H9 (cell line): ENCODE data around the gene NBL1. TPM values are rescaled to one million over a fixed set of nuclear protein-coding genes. Genes with fewer than 3 reads are reported as not detected.

ENCODE experiments used
- DNase-seq: peaks from one replicate; pipeline ENCODE4 v3.0.0-alpha.2; 2017
- H2AFZ ChIP-seq: one replicate; pipeline ENCODE4 v1.6.1; 2013; ENCODE audit warnings: mild to moderate bottlenecking, low read length, control low read depth, moderate library complexity
- H2AK5ac ChIP-seq: 2 replicates; pipeline ENCODE4 v1.6.1; 2013; ENCODE audit warnings: low read length, control low read depth, mixed read lengths; ENCODE audit not compliant: insufficient read length
- H2BK120ac ChIP-seq: one replicate; pipeline ENCODE4 v1.6.1; 2013; ENCODE audit warnings: low read depth, mild to moderate bottlenecking, low read length, control low read depth, inconsistent platforms; ENCODE audit not compliant: poor library complexity, severe bottlenecking
- H2BK12ac ChIP-seq: 2 replicates; pipeline ENCODE4 v1.6.1; 2013; ENCODE audit warnings: low read length, control low read depth, mixed read lengths, low read depth; ENCODE audit not compliant: insufficient read length
- H2BK15ac ChIP-seq: 2 replicates; pipeline ENCODE4 v1.6.1; 2013; ENCODE audit warnings: low read depth, low read length, control low read depth
- H2BK20ac ChIP-seq: one replicate; pipeline ENCODE4 v1.6.1; 2013; ENCODE audit warnings: low read depth, mild to moderate bottlenecking, low read length, control low read depth, inconsistent platforms; ENCODE audit not compliant: poor library complexity, severe bottlenecking
- H2BK5ac ChIP-seq: 2 replicates; pipeline ENCODE4 v1.6.1; 2013; ENCODE audit warnings: low read length, control low read depth, mixed read lengths; ENCODE audit not compliant: insufficient read length
- H3K14ac ChIP-seq: 2 replicates; pipeline ENCODE4 v1.6.1; 2013; ENCODE audit warnings: low read length, control low read depth; ENCODE audit not compliant: insufficient read depth
- H3K18ac ChIP-seq: 2 replicates; pipeline ENCODE4 v1.6.1; 2013; ENCODE audit warnings: low read depth, mild to moderate bottlenecking, mixed read lengths, low read length, control low read depth; ENCODE audit not compliant: insufficient read length
- H3K23ac ChIP-seq: 2 replicates; pipeline ENCODE4 v1.6.1; 2013; ENCODE audit warnings: low read length, control low read depth, mixed read lengths, low read depth; ENCODE audit not compliant: insufficient read length
- H3K23me2 ChIP-seq: 2 replicates; pipeline ENCODE4 v1.6.1; 2013; ENCODE audit warnings: low read depth, mild to moderate bottlenecking, mixed read lengths, low read length, control low read depth; ENCODE audit not compliant: insufficient read length, poor library complexity, severe bottlenecking
- H3K27ac ChIP-seq: 2 replicates; pipeline ENCODE4 v1.5.1; 2013; ENCODE audit warnings: low read length, control low read depth, mixed read lengths, low read depth; ENCODE audit not compliant: insufficient read length
- H3K27me3 ChIP-seq: 2 replicates; pipeline ENCODE4 v1.6.1; 2013; ENCODE audit warnings: low read length, control low read depth, inconsistent platforms; ENCODE audit not compliant: insufficient read depth
- H3K4ac ChIP-seq: 2 replicates; pipeline ENCODE4 v1.6.1; 2013; ENCODE audit warnings: low read depth, mild to moderate bottlenecking, control low read depth, inconsistent platforms, low read length, moderate library complexity
- H3K4me1 ChIP-seq: 2 replicates; pipeline ENCODE4 v1.6.1; 2013; ENCODE audit warnings: low read length, control low read depth, inconsistent platforms; ENCODE audit not compliant: insufficient read depth
- H3K4me2 ChIP-seq: 2 replicates; pipeline ENCODE4 v1.6.1; 2013; ENCODE audit warnings: low read length, control low read depth, mixed read lengths; ENCODE audit not compliant: insufficient read length, insufficient read depth
- H3K56ac ChIP-seq: 2 replicates; pipeline ENCODE4 v1.6.1; 2013; ENCODE audit warnings: low read depth, mild to moderate bottlenecking, mixed read lengths, low read length, control low read depth; ENCODE audit not compliant: insufficient read length
- H3K79me1 ChIP-seq: 2 replicates; pipeline ENCODE4 v1.6.1; 2013; ENCODE audit warnings: low read depth, mild to moderate bottlenecking, moderate library complexity, low read length, control low read depth, inconsistent platforms; ENCODE audit not compliant: insufficient read depth, poor library complexity, severe bottlenecking
- H3K79me2 ChIP-seq: 2 replicates; pipeline ENCODE4 v1.6.1; 2013; ENCODE audit warnings: low read length, control low read depth, inconsistent platforms; ENCODE audit not compliant: insufficient read depth
- H3K9ac ChIP-seq: 2 replicates; pipeline ENCODE4 v1.6.1; 2013; ENCODE audit warnings: low read length, control low read depth, mixed read lengths; ENCODE audit not compliant: insufficient read length; ENCODE audit errors: extremely low read depth
- H3K9me3 ChIP-seq: one replicate; pipeline ENCODE4 v1.6.1; 2013; ENCODE audit warnings: low read depth, low read length, inconsistent platforms; ENCODE audit not compliant: control insufficient read depth
- H3T11ph ChIP-seq: one replicate; pipeline ENCODE4 v1.6.1; 2013; ENCODE audit warnings: mild to moderate bottlenecking, low read length, control low read depth, inconsistent platforms
- H4K20me1 ChIP-seq: one replicate; pipeline ENCODE4 v1.6.1; 2013; ENCODE audit not compliant: control insufficient read depth, insufficient read length, insufficient read depth
- H4K5ac ChIP-seq: 2 replicates; pipeline ENCODE4 v1.6.1; 2013; ENCODE audit warnings: low read depth, mild to moderate bottlenecking, mixed read lengths, low read length, control low read depth; ENCODE audit not compliant: insufficient read length
- H4K8ac ChIP-seq: replicated peaks from 2 replicates; pipeline ENCODE4 v1.6.1; 2013; ENCODE audit warnings: low read length, control low read depth, mixed read lengths, low read depth; ENCODE audit not compliant: insufficient read length
- H4K91ac ChIP-seq: 2 replicates; pipeline ENCODE4 v1.6.1; 2013; ENCODE audit warnings: low read depth, mild to moderate bottlenecking, moderate library complexity, mixed read lengths, low read length, control low read depth; ENCODE audit not compliant: insufficient read length
- H3K27ac Mint-ChIP-seq, 3 experiments: 2 replicates in 2 of 3; 3 replicates in 1 of 3; pipeline ENCODE4 v1.8.0; 2020 to 2021; ENCODE audit warnings: mixed read lengths in 3 of 3, mild to moderate bottlenecking in 1 of 3, moderate library complexity in 1 of 3
- H3K27me3 Mint-ChIP-seq: 2 replicates; pipeline ENCODE4 v1.8.0; 2021; ENCODE audit warnings: low read depth, mild to moderate bottlenecking, moderate library complexity, mixed read lengths
- H3K36me3 Mint-ChIP-seq, 3 experiments: 2 replicates in 2 of 3; 3 replicates in 1 of 3; pipeline ENCODE4 v1.8.0; 2020 to 2021; ENCODE audit warnings: low read depth in 3 of 3, mixed read lengths in 3 of 3; ENCODE audit not compliant: insufficient read depth in 1 of 3
- H3K4me1 Mint-ChIP-seq, 2 experiments: 2 replicates each; pipeline ENCODE4 v1.8.0; 2020; ENCODE audit warnings: mixed read lengths in 2 of 2
- H3K4me3 Mint-ChIP-seq, 2 experiments: 2 replicates in 1 of 2; 3 replicates in 1 of 2; pipeline ENCODE4 v1.8.0; 2020 to 2021; ENCODE audit warnings: mild to moderate bottlenecking in 2 of 2, mixed read lengths in 2 of 2, moderate library complexity in 1 of 2
- H3K9me3 Mint-ChIP-seq, 2 experiments: 2 replicates in 1 of 2; 3 replicates in 1 of 2; pipeline ENCODE4 v1.8.0; 2020; ENCODE audit warnings: mild to moderate bottlenecking in 2 of 2, mixed read lengths in 2 of 2, moderate library complexity in 1 of 2
- WGBS: extraction: QIAGEN DNeasy Blood & Tissue Kit; methylation state at CpG from one replicate; pipeline ENCODE4 v1.1.7; 2013; ENCODE audit warnings: missing lambda C conversion rate, low lambda C conversion rate, mixed read lengths; ENCODE audit not compliant: insufficient read length; ENCODE audit errors: extremely low coverage; 5-methylcytosine and 5-hydroxymethylcytosine counted together
- total RNA-seq: library from RNA; stranded (reverse); gene quantifications from 2 replicates; pipeline ENCODE4 v1.2.1, GENCODE V29; 2021
- TF ChIP-seq, protein P1 (sequence below): fragments of 200-600 bp; sonication (generic); conservative IDR thresholded peaks from 3 replicates; pipeline ENCODE4 v1.8.0; 2021; ENCODE audit warnings: antibody characterized with exemption, mild to moderate bottlenecking

NBL1 gene
- total RNA-seq, 1 experiment from 2014 or later: 6.4 TPM

GRCh38 chr1:19605967-19606366 lies 38.1 kb upstream of the NBL1 start:
- Histone ChIP-seq H3K23ac (no peak overlapping the region), H2BK20ac (no peak overlapping the region), H2AFZ (no peak overlapping the region), H3K4ac (no peak overlapping the region), H3K79me1 (peaks cover 5% of the 10 kb centered on the region), H3K9ac (no peak overlapping the region), H3K9me3 (no peaks in the 10 kb centered on the region), H4K8ac (no peak overlapping the region), H3K79me2 (peaks cover 23% of the 10 kb centered on the region; the same call in 1 of the 2 replicates), H3T11ph (no peak overlapping the region), H2BK15ac (no peak overlapping the region), H2BK120ac (no peak overlapping the region), H3K4me2 (no peak overlapping the region), H3K27ac (no peak overlapping the region), H4K20me1 (peaks cover 2% of the 10 kb centered on the region), H3K18ac (no peak overlapping the region), H3K23me2 (no peaks in the 10 kb centered on the region), H3K14ac (no peak overlapping the region), H3K56ac (no peak overlapping the region), H2BK12ac (no peak overlapping the region), H2BK5ac (no peak overlapping the region), H3K4me1 (no peaks in the 10 kb centered on the region), H4K5ac (no peak overlapping the region), H3K27me3 (no peaks in the 10 kb centered on the region), H4K91ac (no peak overlapping the region), H2AK5ac (no peak overlapping the region)
- no peak for DNase-seq
- Mint-ChIP-seq H3K27me3 (no peaks in the 10 kb centered on the region), H3K4me3 (no peak overlapping the region), H3K36me3 (peaks cover 1 to 6% (median 2%) of the 10 kb centered on the region in 3 experiments; a peak in 4 of 7 replicates), H3K9me3 (no peaks in the 10 kb centered on the region), H3K4me1 (no peaks in the 10 kb centered on the region), H3K27ac (peak overlapping the region in 1 of 3 experiments; percentile 91; a peak in 1 of 7 replicates)
- no CpG with 5 or more reads among the region's 1 CpG for WGBS
- TF ChIP-seq, protein P1, sequence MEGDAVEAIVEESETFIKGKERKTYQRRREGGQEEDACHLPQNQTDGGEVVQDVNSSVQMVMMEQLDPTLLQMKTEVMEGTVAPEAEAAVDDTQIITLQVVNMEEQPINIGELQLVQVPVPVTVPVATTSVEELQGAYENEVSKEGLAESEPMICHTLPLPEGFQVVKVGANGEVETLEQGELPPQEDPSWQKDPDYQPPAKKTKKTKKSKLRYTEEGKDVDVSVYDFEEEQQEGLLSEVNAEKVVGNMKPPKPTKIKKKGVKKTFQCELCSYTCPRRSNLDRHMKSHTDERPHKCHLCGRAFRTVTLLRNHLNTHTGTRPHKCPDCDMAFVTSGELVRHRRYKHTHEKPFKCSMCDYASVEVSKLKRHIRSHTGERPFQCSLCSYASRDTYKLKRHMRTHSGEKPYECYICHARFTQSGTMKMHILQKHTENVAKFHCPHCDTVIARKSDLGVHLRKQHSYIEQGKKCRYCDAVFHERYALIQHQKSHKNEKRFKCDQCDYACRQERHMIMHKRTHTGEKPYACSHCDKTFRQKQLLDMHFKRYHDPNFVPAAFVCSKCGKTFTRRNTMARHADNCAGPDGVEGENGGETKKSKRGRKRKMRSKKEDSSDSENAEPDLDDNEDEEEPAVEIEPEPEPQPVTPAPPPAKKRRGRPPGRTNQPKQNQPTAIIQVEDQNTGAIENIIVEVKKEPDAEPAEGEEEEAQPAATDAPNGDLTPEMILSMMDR: no peak
